Activated CD4-positive, alpha-beta T cell treated with anti-CD3 and anti-CD28 coated beads for 48 hours (primary cell): ENCODE measurements around the gene EIF2A.
"Not testable (repeated sequence)": the region's sequence is repeated elsewhere in the genome, so short reads cannot be mapped to it uniquely, and the experiment has no call there.

Experiments
- DNase-seq: peaks from one replicate; pipeline ENCODE4 v3.0.0-alpha.2; 2020

The EIF2A gene

DNA sequence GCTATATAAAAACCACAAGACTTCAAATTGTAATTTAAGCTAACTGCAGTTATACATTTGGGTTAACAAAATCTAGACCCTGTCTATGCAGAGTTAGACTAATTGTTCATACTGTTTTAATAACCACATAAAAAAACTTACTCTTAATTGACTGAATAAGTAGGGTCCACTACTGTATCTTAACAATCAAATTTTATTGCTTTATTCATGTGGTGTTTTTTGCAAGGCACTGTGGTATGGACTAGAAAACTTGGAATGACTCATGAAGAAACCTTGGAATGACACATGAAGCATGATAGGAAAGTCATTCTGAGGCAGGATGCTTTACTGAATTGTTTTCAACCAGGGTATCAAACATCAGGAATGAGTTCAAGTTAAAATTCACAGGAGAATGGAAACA, 2.5 kb upstream of the EIF2A start:
- DNase-seq = no peak

DNA sequence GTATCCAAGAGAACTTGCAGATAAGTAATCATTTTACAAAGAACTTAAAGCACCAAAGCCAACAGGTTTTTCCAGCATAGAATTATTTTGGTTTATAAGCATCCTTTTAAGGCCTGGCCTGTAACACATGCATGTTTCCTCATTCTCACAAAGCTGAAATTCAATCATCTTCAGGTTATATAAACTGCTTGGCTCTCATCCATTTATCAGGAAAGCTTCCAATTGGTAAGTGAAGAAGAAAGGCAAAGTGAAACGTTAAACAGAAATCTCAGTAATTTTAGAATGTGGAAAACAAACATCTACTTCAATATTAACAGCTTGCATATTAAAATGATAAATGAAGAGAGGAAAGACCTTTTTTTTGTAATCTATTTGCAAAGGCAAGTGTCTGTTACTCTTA, 1.9 kb upstream of the EIF2A start:
- DNase-seq = no peak

DNA sequence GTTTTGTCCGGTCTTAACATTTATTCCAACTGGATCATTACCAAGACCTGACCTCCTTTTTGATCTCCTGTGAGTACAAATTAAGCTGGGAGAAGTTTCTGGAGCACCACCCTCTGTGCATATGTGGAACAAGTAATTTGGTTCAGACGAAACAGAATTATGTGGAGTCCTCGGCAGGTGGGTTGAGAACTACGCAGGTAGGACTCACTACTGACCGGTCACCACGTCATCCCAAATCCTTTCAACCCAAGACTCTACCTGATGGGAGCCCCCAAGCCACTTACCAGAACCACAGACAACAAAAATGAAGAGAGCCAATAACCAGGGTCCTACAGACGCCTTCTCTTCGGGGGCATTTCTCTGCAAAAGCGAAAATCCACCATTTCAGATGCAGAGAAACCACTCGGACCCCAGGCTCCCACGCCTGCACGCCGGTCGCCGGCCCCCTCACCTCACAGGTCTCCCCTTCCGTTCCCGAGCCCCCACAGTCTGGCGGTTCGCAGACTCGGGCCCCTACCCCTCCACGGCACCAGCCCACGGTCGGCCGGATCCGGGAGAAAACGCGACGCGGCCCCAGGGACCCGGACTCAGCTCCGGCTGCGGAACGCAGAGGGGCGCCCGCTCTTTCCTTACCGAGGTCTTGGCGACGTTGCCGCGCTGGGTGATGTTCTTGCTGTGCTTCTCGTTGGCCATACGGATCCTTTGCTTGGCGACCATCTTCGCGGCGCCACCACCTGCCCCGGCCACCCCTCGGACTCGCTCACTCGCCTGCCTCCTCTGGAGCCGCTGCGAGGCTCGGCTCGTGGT, 965 bp upstream of the EIF2A start:
- DNase-seq = peak; percentile 62

DNA sequence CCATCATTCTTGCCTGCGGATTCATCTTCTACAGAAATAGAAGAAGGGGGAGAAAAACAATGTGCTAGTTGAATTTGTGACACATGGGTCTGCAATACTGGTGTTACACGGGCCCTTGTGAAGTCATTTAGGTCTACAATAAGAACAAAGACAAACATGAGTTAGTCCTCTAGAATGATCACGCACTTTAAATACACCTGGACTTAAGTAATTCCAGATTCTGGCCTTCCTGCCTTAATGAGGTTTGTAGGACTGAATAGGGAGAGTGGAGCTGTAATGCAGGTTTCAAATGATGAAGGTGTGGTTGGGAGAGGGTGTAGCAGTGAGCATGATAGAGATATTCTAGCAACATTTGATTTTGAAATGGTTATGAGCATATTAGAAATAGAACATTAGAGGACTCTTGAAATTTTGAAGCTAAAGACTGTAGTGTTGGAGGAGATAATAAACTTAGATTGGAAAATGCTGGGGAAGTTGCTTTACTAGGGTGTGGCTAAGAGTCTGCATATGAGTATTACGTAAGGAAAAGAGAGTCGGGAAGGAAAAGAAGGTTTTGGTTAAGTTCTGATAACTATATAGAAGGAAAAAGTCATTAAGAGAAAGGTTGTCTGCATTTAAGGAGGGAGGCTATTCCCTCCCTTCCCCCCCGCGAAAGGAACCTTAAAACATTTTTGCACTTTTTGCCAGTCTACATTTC, 606 bp downstream of the EIF2A start:
- no peak for DNase-seq

DNA sequence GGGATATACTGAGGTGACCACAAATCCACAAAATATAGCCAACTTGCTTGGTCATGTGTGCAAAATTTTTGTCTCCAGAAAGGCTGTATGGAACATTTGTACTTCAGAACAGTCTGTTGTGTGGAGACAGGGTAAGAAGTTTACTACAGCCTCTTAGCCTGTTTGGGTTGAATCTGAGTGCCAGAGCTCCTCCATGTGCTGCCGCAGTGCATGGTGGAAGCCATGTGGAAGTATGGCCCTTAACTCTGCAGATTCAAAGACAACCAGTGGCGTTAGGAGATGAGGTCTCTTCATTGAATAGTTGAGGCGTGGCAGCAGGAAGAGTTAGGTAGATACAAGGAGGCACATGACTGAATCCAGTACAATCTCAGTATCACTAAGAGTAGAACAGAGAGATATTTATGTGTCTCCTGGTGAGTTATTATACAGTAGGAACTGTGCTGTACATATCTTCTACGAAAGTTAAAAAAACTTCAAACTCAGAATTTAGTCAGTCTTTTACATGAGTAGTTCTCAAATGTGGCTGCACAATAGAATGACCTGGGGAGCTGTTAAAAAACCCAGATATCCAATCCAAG, 9.4 kb downstream of the EIF2A start:
- DNase-seq = no peak

DNA sequence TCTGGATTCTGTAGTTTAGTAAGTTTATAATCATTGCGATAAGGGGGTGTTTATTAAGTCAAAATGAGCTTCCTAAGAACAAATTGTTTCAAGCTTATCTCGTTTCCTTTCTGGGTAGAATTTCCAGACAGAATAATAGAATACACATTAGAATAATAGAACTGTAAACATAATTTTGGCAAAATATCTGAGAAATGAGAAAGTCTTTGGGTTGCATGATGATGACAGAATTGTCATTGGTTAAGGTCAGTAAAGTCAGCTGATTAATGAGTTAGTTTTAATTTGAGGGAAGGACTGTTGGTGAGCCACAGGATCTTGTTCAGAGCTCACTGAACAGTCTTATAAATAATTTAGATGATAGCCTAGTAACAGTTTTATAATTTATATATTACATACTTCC, 10.2 kb downstream of the EIF2A start:
- no peak for DNase-seq

DNA sequence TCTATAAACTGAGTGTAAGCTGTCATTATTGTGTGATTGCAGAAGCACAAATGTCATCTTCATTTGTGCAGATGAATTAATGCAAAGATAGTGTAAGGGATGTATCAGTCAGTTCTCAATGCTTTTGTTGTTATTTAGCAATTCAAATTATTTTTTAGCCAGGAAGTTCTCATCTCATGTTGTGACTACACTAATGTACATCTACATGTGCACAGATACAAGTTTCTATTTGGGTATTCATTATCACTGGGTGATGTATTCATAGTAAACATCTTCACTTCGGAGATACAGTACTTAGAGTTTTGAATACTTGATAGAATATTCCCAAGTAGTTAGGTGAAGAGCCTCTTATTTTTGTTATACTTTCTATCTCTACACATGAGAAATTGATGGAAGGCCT, 11.1 kb downstream of the EIF2A start:
- no peak for DNase-seq

DNA sequence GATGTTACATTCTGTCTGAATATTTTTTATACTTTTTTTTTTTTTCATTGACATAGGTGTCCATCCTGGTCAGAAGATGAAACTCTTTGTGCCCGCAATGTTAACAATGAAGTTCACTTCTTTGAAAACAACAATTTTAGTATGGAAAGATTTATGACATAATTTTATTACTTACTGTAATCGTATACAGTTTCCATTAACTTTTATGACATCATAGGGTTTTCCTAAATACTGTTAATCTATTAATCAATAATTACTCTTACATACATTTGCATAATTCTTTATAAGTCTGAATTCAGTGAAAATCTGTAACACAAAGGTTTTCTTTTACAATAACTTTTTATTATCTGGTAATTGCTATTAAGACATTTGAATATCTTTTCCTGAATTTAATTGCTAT, 17.7 kb downstream of the EIF2A start:
- no peak for DNase-seq

DNA sequence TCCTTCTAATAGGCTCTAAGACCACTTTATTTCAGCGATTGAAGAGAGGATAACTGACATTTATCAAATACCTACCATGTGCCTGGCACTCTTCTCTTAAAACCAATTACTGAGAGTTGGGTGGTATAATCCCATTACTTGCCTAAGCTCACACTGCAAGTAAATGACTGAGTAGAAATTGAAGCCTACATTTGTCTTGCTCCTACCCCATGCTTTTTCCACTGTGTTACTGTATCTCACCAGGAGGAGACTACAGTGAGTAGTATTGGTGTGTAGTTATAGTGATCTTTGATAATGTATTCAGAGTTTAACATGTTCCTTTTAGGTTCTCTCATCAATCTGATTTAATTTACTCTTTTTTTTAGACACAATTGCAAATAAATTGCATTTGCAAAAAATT, 20.7 kb downstream of the EIF2A start:
- DNase-seq = no peak

DNA sequence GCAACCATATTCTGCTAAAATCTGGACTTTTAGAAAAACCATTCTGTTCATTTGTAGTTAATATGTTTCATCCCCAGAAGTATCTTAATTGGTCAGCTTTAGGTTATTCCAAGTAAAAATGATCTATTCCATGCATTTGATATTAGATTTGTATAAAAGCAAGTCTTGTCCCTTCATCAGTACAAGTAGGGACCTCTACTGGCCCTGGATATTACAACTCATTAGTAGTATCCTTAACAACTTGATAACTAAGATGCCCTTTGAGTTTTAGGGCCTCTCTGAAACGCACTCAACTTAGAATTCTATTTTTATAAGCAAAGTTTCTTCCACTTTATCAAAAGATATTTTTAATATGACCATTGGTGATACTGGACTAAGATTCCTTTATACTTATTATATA, 31.3 kb downstream of the EIF2A start:
- DNase-seq = no peak

DNA sequence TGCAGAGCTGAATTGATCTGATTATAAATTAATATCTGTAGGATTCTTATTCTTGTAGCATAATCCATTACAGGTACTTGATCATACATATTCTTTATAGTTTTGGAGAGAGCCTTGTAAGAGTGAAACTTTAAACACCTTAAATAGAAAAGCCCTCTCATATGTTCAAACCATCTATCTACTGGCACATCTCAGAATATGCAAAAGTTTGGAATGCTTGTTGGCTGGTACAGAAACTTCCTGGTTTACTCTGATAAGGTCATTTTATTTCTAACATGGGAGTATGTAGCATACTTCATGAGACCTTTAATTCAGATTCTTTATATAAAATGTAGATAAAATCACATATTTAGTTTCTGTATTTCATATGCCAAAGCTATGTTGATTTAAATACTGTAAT, 34.6 kb downstream of the EIF2A start:
- no peak for DNase-seq

DNA sequence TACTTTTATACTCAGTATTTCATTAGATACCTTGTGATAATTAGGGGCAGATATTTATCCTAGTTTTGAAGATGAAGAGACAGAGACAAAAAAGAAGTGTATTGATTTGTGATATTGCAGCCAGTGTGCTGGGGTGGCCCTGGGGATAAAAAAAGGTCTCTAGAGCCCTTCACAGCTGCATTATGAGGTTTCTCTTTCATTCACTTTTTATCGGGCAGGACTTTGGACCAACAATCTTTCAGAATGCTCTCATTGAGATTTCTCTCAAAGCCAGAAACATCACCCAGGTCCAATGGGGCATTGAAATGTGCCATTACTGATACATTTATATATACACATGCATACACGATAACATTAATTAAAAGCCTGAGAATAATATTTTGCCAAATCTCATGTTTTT, 36.0 kb downstream of the EIF2A start:
- DNase-seq = no peak

DNA sequence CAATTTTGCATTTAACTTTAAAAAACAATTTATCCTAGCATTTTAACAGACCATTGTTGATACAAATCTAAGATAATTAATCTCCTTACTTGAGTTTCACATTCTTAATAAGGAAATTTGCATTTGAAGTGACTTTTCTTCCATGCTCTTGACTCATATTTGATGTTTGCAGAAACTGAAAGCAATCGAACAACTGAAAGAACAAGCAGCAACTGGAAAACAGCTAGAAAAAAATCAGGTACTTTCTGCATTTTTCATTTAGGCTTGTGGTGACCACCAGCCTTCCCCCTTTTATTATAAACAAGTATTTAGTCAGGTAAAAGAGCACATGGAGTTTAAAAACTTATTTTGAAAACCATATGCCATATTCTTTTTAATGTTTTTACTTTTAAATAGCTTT, 36.4 kb downstream of the EIF2A start:
- DNase-seq = no peak

DNA sequence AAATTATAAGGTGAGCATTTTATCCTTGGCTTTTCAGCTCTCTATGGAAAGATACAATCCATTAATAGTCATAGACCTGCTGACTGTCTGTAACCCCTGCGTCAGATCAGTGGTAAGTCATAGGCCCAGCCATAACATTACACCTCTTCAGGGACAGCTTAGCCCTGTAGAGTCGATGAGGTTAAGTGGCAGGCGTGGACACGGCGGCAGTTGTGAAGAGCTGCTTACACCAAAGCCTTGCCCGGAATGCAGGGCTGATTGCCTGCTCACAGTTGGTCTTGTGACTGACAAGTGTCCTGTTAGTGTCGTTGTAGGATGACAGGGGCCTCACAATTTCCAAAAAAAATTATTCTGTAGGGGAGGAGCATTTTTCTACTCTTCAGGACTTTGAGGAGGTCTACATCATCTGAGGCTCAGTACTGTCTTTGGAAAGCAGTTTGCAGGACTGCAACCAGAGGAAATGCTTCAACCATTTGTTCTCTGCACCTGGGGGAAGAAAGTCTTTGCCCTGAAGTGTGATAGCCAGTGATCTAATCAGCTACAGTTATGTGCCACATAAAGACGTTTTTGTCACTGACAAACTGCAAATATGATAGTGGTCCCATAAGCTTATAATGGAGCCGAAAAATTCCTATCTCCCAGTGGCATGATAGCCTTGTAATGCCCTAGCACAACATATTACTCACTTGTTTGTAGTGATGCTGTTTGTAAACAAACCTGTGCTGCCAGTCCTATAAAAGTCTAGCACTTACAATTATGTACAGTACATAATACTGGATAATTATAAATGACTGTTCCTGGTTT, 41.6 kb downstream of the EIF2A start:
- DNase-seq = no peak

DNA sequence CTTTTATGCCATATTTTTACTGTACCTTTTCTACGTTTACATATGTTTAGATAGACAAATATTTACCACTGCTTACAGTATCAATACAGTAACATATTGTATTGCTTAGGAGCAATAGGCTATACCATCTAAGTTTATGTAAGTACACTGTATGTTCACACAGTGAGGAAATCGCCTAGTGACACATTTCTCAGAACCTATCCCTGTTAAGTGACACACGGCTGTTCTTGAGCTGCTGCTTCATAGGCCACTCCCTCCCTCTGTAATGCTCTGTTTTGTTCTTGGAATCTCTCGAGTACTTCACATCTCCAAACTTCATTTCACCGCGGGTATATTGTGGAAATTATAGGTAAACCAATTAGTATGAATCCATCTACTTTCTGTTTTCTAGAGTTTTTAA, 43.2 kb downstream of the EIF2A start:
- DNase-seq = no peak

DNA sequence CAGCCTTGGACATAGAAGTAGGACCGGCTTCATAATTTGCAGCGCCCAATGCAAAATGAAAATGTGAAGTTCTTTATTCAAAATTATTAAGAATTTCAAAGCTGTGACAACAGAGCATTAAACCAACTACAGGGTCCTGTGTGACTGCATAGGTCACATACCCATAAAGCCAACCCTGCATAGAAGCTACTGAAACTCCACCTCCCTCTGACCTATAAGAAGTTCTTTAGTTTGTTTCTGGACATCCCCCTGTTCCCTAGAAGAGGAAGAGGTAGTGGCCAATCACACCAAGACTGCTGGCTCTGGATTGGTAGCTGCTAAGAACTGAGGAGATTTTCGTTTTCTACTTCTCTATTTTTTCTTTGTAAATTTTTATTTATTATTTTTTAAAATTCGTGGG, 47.6 kb downstream of the EIF2A start:
- DNase-seq = no peak

DNA sequence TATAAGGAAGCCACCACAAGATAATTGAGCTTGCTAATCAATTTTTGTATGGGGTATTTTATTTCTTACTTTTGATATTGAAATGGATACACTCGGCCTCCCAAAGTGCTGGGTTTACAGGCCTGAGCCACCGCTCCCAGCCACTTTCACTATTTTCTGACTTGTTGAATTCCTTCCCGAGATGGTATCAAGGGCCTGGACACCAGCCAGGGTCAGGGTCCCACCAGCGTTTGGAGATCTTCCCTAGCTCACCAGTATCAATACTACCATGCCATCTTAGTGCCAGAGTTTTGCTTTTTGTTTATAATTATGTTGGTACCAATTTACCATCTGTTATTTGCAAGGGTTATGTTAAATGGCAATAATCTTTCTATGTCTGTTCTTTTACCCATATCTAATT, 51.1 kb downstream of the EIF2A start:
- no peak for DNase-seq

DNA sequence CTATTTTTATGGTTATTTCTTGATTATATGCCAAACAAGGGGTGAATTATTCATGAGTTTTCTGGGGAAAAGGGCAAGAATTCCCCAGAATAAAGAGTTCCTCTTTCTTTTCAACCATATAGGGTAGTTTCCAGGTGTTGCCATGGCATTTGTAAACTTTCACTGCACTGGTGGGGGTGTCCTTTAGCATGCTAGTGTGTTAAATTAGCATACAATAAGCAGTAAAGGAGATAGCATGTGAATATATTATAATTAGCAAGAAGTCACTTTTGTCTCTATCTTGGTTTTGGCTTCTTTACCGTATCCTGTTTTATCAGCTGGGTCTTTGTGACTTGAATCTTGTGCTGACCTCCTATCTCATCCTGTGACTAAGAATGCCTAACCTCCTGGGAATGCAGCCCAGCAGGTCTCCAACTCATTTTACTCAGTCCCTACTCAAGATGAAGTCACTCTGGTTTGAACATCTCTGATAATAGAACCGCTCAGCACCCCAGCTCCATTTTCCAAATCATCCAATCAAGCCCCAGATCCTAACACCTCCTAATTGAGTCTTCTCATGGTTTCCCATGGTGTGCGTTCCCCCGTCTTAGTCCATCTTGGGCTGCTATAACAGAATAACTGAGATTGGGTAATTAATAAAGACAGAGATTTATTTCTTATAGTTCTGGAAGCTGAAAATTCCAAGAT, 53.2 kb downstream of the EIF2A start:
- no peak for DNase-seq

DNA sequence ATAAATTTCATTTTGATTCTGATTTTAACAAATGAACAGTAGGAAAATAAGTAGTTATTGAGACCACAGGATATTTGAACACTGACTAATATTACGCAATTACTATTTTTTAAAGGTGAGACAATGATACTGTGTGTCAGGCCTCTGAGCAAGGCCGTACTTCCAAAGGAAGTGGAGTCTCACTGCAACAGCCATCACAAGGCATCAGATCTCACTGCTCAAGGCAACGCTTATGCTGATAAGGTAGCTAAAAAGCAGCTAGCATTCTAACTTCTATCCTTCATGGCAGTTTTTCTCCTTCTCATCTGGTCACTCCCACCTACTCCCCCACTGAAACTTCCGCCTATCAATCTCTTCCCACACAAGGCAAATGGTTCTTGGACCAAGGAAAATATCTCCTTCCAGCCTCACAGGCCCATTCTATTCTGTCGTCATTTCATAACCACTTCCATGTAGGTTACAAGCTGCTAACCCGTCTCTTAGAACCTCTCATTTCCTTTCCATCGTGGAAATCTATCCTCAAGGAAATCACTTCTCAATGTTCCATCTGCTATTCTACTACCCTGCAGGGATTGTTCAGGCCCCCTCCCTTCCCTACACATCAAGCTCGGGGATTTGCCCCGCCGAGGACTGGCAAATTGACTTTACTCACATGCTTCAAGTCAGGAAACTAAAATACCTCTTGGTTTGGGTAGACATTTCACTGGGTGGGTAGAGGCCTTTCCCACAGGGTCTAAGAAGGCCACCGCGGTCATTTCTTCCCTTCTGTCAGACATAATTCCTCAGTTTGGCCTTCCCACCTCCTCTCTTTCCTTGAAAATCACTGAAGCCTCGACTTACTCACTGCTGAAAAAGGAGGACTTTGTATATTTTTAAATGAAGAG, 54.3 kb downstream of the EIF2A start:
- not testable (repeated sequence) for DNase-seq

DNA sequence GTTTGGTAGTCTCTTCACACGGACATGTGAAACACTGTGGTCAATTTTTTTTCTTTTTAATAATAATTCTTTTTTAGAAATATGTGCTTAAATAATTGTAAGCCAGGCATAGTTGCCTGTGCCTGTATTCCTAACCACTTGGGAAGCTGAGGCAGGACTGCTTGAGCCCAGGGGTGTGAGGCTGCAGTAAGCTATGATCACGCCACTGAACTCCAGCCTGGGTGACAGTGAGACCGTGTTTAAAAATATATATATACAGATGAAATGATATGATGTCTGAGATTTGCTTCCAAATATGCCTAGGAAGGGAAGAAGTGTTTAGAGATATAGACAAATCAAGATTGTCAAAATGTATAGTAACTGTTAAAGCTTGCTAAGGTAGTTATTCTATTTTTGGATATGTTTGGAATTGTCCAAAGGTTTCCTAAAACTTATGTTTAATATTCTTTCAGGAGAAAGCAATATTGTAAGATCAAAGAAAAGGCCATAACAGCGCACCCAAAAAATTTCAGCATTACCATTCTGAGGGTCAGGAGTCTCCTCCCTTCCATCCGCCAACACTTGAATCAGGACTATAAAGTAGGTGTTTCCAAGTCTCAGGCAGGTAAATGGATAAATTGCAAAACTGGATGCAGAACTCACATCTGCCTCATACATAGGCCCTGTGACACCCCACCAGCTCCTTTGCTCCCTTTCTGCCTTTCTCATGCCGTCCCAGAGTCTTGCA, 56.0 kb downstream of the EIF2A start:
- no peak for DNase-seq
